ENCODE measurements around the gene PIK3R5.

GRCh38 chr17:8885967-8886684 lies 79.4 kb downstream of the PIK3R5 start:
- TF ChIP-seq CTCF (conservative IDR thresholded peaks at IDR 0.05; ENCODE audit: low read length), result no peak
- TF ChIP-seq EZH2phosphoT487 (IDR thresholded peaks at IDR 0.05; ENCODE audit: borderline replicate concordance, low read depth, low read length), result no peak

All from OCI-LY7 (cell line).